IMR-90 (cell line): ENCODE measurements around the gene ARR3. TPM values are rescaled to one million over a fixed set of nuclear protein-coding genes. Genes with fewer than 3 reads are reported as not detected.
"Not testable (repeated sequence)": the region's sequence is repeated elsewhere in the genome, so short reads cannot be mapped to it uniquely, and the experiment has no call there.

Source experiments
- ATAC-seq: fragments of 200-7000 bp; cut with Tn5 transposase; 2 replicates; pipeline ENCODE4 v1.9.1; 2020; ENCODE audit warnings: low read depth, mild to moderate bottlenecking, moderate library complexity
- BruUV-seq: library from RNA; stranded (reverse); fragments of 400-500 nt; replicated peaks from 2 replicates; lab custom pipeline; 2021; lab: Mats Ljungman, UMichigan
- CTCF ChIA-PET: fragments of 300-600 bp; formaldehyde crosslinking; extraction: SDS; loops from one replicate; lab custom pipeline; 2021; ENCODE audit warnings: antibody characterized with exemption; lab: Yijun Ruan, JAX
- POLR2A ChIA-PET: fragments of 300-600 bp; sonication (Branson Sonifier 250); formaldehyde crosslinking; loops from one replicate; lab custom pipeline; 2022; ENCODE audit warnings: antibody characterized with exemption; ENCODE audit not compliant: unreplicated experiment; lab: Charles Lee
- DNase-seq: peaks from one replicate; pipeline ENCODE4 v3.0.0; 2013
- H2AFZ ChIP-seq: replicated peaks from 2 replicates; pipeline ENCODE3; 2013; ENCODE audit warnings: low read length, mild to moderate bottlenecking; ENCODE audit not compliant: poor library complexity
- H2AK5ac ChIP-seq: 2 replicates; pipeline ENCODE4 v1.6.1; 2013; ENCODE audit warnings: low read depth, low read length, inconsistent platforms
- H2AK9ac ChIP-seq: replicated peaks from 2 replicates; pipeline ENCODE3; 2013; ENCODE audit warnings: mild to moderate bottlenecking, low read depth, low read length, moderate library complexity; ENCODE audit not compliant: poor library complexity
- H2BK120ac ChIP-seq: 2 replicates; pipeline ENCODE4 v1.6.1; 2013; ENCODE audit warnings: low read depth, low read length, inconsistent platforms
- H2BK15ac ChIP-seq: 3 replicates; pipeline ENCODE4 v1.6.1; 2013; ENCODE audit warnings: low read depth, low read length, inconsistent platforms
- H2BK20ac ChIP-seq: 2 replicates; pipeline ENCODE4 v1.6.1; 2013; ENCODE audit warnings: low read depth, mild to moderate bottlenecking, inconsistent platforms, low read length, moderate library complexity
- H2BK5ac ChIP-seq: 2 replicates; pipeline ENCODE4 v1.6.1; 2013; ENCODE audit warnings: mild to moderate bottlenecking, low read depth, low read length, inconsistent platforms; ENCODE audit not compliant: poor library complexity, severe bottlenecking
- H3K14ac ChIP-seq: replicated peaks from 2 replicates; pipeline ENCODE4 v1.6.1; 2013; ENCODE audit warnings: low read depth, low read length, inconsistent platforms
- H3K18ac ChIP-seq: 2 replicates; pipeline ENCODE4 v1.6.1; 2013; ENCODE audit warnings: low read depth, low read length, control low read depth
- H3K23ac ChIP-seq: 2 replicates; pipeline ENCODE4 v1.6.1; 2013; ENCODE audit warnings: low read depth, low read length, inconsistent platforms
- H3K27ac ChIP-seq: 2 replicates; pipeline ENCODE4 v1.5.1; 2013; ENCODE audit warnings: mild to moderate bottlenecking, control low read depth, low read length; ENCODE audit not compliant: insufficient read depth
- H3K27me3 ChIP-seq: 2 replicates; pipeline ENCODE4 v1.6.1; 2013; ENCODE audit warnings: low read length; ENCODE audit not compliant: control insufficient read depth, insufficient read depth
- H3K36me3 ChIP-seq: 2 replicates; pipeline ENCODE4 v1.6.1; 2013; ENCODE audit warnings: low read length, mixed read lengths; ENCODE audit not compliant: control insufficient read depth, insufficient read depth
- H3K4ac ChIP-seq: 2 replicates; pipeline ENCODE4 v1.6.1; 2013; ENCODE audit warnings: low read depth, low read length, inconsistent platforms
- H3K4me1 ChIP-seq: 2 replicates; pipeline ENCODE4 v1.6.1; 2013; ENCODE audit warnings: low read length, mixed read lengths; ENCODE audit not compliant: control insufficient read depth, insufficient read depth
- H3K4me2 ChIP-seq: 2 replicates; pipeline ENCODE4 v1.6.1; 2013; ENCODE audit warnings: low read depth, mild to moderate bottlenecking, control low read depth, low read length, moderate library complexity
- H3K4me3 ChIP-seq: 2 replicates; pipeline ENCODE4 v1.5.1; 2013; ENCODE audit warnings: low read depth, mild to moderate bottlenecking, control low read depth, low read length, moderate library complexity; ENCODE audit not compliant: insufficient read depth
- H3K56ac ChIP-seq: 2 replicates; pipeline ENCODE4 v1.6.1; 2013; ENCODE audit warnings: low read length, inconsistent platforms; ENCODE audit not compliant: insufficient read depth; ENCODE audit errors: extremely low read depth
- H3K79me1 ChIP-seq, 2 experiments: 2 replicates each; pipeline ENCODE4 v1.6.1; 2013; ENCODE audit warnings: low read length in 2 of 2, inconsistent platforms in 1 of 2, low read depth in 1 of 2
- H3K9ac ChIP-seq: 2 replicates; pipeline ENCODE4 v1.6.1; 2013; ENCODE audit warnings: low read depth, low read length, control low read depth
- H3K9me1 ChIP-seq: 2 replicates; pipeline ENCODE4 v1.6.1; 2013; ENCODE audit warnings: low read length, inconsistent platforms; ENCODE audit not compliant: insufficient read depth
- H3K9me3 ChIP-seq: 2 replicates; pipeline ENCODE4 v1.6.1; 2013; ENCODE audit warnings: low read length; ENCODE audit not compliant: control insufficient read depth, insufficient read depth
- H4K20me1 ChIP-seq: 2 replicates; pipeline ENCODE4 v1.6.1; 2013; ENCODE audit warnings: low read length, inconsistent platforms; ENCODE audit not compliant: insufficient read depth
- H4K5ac ChIP-seq: 2 replicates; pipeline ENCODE4 v1.6.1; 2013; ENCODE audit warnings: mild to moderate bottlenecking, low read depth, low read length, control low read depth
- H4K8ac ChIP-seq, 2 experiments: 2 replicates each; pipeline ENCODE4 v1.6.1; 2013; ENCODE audit warnings: low read depth in 2 of 2, low read length in 2 of 2, control low read depth in 1 of 2, inconsistent platforms in 1 of 2
- H4K91ac ChIP-seq: 2 replicates; pipeline ENCODE4 v1.6.1; 2013; ENCODE audit warnings: low read depth, low read length, inconsistent platforms; ENCODE audit not compliant: insufficient read depth
- WGBS, 2 experiments: methylation state at CpG; one replicate each; pipeline versions ENCODE4 v1.1.5 to v1.1.7; 2013; ENCODE audit warnings: missing lambda C conversion rate in 2 of 2; ENCODE audit not compliant: insufficient read length in 1 of 2; ENCODE audit errors: extremely low coverage in 2 of 2; 5-methylcytosine and 5-hydroxymethylcytosine counted together
- dilution Hi-C: fragments of 300-500 bp; cut with HindIII; formaldehyde crosslinking; loops from one replicate; pipeline ENCODE4 v1.14.3; 2018; ENCODE audit warnings: low sequenced_read_pairs; ENCODE audit not compliant: unreplicated experiment
- in situ Hi-C: fragments of 300-500 bp; cut with MboI; formaldehyde crosslinking; loops from 3 replicates; pipeline ENCODE4 v1.14.3; 2019; ENCODE audit warnings: low sequenced_read_pairs, inconsistent platforms, mixed read lengths
- intact Hi-C: fragments of 100-400 bp; cut with micrococcal nuclease; formaldehyde crosslinking; loops from 2 replicates; pipeline ENCODE4 v1.10.0; 2022
- polyA plus RNA-seq, 3 experiments: library from polyadenylated mRNA; depleted of rRNA; stranded (reverse); fragments of >200 nt; gene quantifications; 2 replicates each; pipeline ENCODE4 v1.2.3, GENCODE V29; 2012; ENCODE audit warnings: low replicate concordance in 1 of 3
- total RNA-seq: library from RNA; depleted of rRNA; stranded (reverse); fragments of >200 nt; gene quantifications from 2 replicates; pipeline ENCODE4 v1.2.3, GENCODE V29; 2012

The ARR3 gene
- total and polyA plus RNA-seq, 2 of the 4 experiments (the other 2 are of a cell fraction), result not detected

GRCh38 chrX:70243601-70244000 lies 24.5 kb upstream of the ARR3 start:
- H3K4me3 ChIP-seq, H2BK15ac ChIP-seq, H2AK9ac ChIP-seq, H3K9me1 ChIP-seq, H3K14ac ChIP-seq, H3K56ac ChIP-seq, H2AFZ ChIP-seq, H3K18ac ChIP-seq, H3K27ac ChIP-seq, H3K9ac ChIP-seq, BruUV-seq, H3K4me2 ChIP-seq, H3K4me1 ChIP-seq, H3K79me1 ChIP-seq, H3K4ac ChIP-seq, H2BK120ac ChIP-seq, CTCF ChIA-PET, H4K20me1 ChIP-seq, H2BK20ac ChIP-seq, dilution Hi-C loops, H2AK5ac ChIP-seq, H3K9me3 ChIP-seq, intact Hi-C loops, H4K8ac ChIP-seq, POLR2A ChIA-PET, H4K91ac ChIP-seq, H3K23ac ChIP-seq, in situ Hi-C loops, H2BK5ac ChIP-seq, H3K36me3 ChIP-seq, DNase-seq, ATAC-seq, H4K5ac ChIP-seq: not testable (repeated sequence)
- peaks cover 12% of the 10 kb centered on the region for H3K27me3 ChIP-seq
- WGBS, 2 experiments, result 67% methylated on average over 1 of the region's 5 CpGs; no CpG with 5 or more reads in 1 of the 2 experiments
